Fibroblast of villous mesenchyme (primary cell): ENCODE results near the gene PCYT2. TPM values are rescaled to one million over a fixed set of nuclear protein-coding genes. Genes with fewer than 3 reads are reported as not detected.
A peak's percentile ranks its signal among the peaks of the same experiment; 100 is the strongest.

Source experiments
- DNase-seq: peaks from one replicate; pipeline ENCODE4 v3.0.0-alpha.2; 2010; ENCODE audit warnings: low read depth
- H3K4me3 ChIP-seq: 2 replicates; pipeline ENCODE4 v1.5.1; 2011; ENCODE audit warnings: low read depth, mild to moderate bottlenecking, low read length
- total RNA-seq: library from RNA; depleted of rRNA; stranded (reverse); fragments of >200 nt; gene quantifications from 2 replicates; pipeline ENCODE4 v1.2.3, GENCODE V29; 2012
- TF ChIP-seq, protein P1 (sequence below): IDR thresholded peaks from 2 replicates; pipeline ENCODE4 v1.5.1; 2012; ENCODE audit warnings: low read depth, mild to moderate bottlenecking, low read length; ENCODE audit not compliant: insufficient read depth

PCYT2 gene
- total RNA-seq, 1 donor: 70.8 TPM

- peak overlapping the region; percentile 40 for H3K4me3 ChIP-seq
- no peak for DNase-seq
- TF ChIP-seq, protein P1, sequence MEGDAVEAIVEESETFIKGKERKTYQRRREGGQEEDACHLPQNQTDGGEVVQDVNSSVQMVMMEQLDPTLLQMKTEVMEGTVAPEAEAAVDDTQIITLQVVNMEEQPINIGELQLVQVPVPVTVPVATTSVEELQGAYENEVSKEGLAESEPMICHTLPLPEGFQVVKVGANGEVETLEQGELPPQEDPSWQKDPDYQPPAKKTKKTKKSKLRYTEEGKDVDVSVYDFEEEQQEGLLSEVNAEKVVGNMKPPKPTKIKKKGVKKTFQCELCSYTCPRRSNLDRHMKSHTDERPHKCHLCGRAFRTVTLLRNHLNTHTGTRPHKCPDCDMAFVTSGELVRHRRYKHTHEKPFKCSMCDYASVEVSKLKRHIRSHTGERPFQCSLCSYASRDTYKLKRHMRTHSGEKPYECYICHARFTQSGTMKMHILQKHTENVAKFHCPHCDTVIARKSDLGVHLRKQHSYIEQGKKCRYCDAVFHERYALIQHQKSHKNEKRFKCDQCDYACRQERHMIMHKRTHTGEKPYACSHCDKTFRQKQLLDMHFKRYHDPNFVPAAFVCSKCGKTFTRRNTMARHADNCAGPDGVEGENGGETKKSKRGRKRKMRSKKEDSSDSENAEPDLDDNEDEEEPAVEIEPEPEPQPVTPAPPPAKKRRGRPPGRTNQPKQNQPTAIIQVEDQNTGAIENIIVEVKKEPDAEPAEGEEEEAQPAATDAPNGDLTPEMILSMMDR: no peak
These were observed 9.8 kb downstream of the PCYT2 start for GRCh38 chr17:81901167-81902022.

DNA sequence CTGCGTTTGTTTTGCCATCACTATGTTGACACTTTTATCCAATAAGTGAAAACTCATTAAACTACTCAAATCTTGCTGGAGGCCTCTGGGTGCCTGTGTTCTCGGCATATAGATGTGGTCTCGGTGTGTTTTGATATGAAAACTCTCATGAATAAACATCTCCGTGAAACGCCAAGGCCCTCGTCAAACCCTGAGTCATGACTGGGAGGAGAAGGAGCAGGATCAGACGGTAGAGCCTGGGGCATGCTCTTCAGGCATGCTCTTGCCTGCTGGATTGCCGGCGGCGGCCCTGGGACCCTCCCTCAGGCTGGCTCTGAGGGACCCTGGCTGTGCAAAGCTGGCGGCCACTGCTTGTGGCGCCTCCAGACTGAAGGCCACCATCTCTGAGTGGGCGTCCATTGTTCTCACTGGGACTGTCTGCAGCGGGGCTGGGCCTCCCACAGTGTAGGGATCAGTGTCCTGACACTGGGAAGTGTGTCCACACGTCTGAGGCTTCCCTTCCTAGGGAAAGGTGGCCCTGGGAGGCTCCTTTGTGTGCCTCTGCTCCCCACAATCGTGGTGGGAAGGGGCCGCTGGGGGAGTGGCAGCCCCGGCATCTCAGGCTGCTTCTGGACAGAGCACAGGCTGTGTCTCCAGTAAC, 10.9 kb downstream of the PCYT2 start:
- DNase-seq: no peak
- TF ChIP-seq, protein P1: no peak
- no peak overlapping the region for H3K4me3 ChIP-seq

GRCh38 chr17:81899514-81900166, 11.6 kb downstream of the PCYT2 start:
- H3K4me3 ChIP-seq: no peak overlapping the region
- TF ChIP-seq, protein P1: no peak
- no peak for DNase-seq

GRCh38 chr17:81898885-81899284, 12.3 kb downstream of the PCYT2 start:
- no peak overlapping the region for H3K4me3 ChIP-seq
- TF ChIP-seq, protein P1: no peak
- no peak for DNase-seq

DNA sequence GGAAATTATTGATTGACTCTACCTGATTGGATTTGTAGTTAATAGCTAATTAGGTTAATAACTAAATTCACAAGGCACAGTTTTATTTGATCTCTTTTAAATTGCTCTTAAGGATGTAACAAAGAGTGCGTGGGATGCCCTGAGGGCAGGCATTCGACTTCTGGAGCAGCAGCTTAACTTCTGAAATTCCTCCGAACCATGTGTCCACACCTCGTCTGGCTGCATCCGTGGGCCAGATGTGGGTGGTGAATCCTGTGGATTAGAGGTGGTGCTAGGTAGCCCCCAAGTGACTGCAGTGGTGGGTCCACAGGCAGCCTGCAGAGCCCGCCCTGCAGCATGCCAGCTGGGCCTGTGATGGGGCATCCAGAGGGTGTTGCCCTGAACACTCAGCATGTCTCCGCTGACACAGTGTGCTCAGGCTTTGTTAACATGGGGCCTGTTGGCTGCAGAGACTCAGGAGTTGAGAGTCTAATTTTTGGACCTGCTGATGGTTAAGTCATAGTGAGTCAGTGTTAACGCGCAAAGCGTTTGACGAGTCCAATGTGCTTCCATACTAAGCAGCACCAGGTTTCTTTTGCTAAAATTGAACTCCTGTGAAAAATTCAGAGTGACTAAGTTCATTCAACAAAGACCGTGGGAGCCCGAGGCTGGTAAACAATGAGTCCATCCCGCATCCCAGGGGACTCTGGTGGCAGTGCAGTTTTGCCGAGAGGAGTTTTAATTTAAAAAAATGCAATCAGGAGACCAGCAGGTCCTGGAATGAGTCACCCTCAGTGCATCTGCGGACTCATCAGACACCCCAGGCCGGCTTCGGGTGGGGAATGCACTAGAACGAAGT, 13.0 kb downstream of the PCYT2 start:
- TF ChIP-seq, protein P1: no peak
- DNase-seq: peak; percentile 76
- no peak overlapping the region for H3K4me3 ChIP-seq

DNA sequence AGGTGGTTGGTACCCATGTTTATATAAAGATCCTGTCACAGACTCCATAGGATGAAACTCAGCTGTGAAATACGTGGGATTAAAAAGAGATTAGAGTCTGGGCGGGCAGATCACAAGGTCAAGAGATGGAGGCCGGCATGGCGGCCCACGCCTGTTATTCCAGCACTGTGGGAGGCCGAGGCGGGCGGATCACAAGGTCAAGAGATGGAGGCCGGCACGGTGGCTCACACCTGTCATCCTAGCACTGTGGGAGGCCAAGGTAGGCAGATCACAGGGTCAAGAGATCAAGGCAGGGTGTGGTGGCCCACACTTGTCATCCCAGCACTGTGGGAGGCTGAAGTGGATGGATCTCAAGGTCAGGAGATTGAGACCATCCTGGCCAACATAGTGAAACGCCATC, 15.8 kb downstream of the PCYT2 start:
- H3K4me3 ChIP-seq: no peak overlapping the region
- TF ChIP-seq, protein P1: no peak
- no peak for DNase-seq
